DMS79 treated with DMSO at 0.1 percent for 48 hours (cell line): Measurements from ENCODE around the gene DOK5.

ENCODE experiments used
- DNase-seq: peaks from one replicate; lab custom pipeline; 2025; lab: John Stamatoyannopoulos, UW

DOK5 gene

DNA sequence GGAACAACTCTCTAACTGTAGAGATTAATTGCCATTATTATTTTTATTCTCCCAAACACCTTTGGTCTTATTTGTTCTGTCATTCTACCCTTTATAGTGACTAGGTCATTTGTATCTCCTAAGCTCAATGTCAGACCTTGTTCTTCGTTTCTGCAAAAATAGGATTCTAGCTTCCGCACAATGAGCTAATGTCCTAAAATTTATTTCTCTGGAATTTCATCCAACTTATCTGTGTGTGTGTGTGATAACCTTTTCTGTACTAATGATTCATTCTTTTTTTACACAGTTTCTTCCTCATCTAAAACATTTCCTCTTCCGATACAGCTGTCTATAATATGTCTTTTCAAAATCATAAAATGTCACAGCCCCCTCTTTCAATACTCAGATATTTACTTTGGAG, 84.5 kb downstream of the DOK5 start:
- DNase-seq, result no peak

DNA sequence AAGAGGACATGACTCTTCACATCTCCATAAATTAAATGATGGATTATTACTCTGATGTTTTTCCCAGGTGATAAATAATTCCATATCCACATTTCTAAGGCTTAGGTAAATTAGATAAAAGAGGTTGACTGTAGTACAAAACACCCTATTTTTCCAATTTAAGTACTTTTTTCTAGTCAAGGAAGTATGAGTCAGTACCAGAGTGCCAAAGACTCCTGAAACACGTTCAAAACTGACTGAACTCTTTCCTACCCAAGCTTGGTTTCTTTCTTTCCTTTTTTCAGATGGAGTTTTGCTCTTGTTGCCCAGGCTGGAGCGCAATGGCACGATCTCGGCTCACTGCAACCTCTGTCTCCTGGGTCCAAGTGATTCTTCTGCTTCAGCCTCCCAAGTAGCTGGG, 85.0 kb downstream of the DOK5 start:
- no peak for DNase-seq

DNA sequence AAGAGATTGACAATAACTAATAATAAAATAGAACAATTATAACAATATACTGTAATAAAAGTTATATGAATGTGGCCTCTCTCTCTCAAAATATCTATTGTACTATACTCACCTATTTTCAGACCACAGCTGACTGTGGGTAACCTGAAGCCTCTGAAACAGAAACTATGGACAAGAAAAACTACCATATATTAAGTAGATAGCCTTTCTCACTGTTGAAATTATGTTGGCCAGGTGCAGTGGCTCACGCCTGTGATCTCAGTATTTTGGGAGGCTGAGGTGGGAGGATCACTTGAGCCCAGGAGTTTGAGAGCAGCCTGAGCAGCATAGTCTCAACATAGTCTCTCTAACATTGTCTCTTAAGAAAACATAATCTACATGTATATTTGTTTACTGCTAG, 89.9 kb downstream of the DOK5 start:
- no peak for DNase-seq

DNA sequence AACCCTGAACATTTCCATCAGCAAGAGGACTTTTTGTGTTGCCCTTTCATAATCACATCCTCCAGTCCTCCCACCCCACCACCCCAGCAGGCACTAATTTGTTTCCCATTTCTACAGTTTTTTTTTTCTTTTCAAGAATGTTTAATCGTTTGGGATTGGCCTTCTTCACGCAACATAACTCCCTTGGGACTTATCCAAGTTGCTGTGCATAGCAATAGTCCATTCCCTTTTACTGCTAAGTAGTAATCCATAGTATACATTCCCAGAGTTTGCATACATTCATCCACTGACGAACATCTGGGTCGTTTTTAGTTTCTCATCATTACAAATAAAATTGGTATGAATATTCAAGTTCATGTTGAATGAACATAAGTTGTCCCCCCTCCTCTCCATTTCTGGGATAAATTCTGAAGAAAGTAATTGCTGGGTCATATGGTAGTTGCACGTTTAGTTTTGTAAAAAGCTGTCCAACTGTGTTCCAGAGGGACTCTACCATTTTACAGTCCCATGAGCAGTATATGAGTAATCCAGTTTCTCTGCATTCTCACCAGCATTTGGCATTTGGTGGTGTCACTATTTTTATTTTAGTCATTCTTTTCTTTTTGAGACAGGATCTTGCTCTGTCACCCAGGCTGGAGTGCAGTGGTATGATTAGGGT, 90.8 kb downstream of the DOK5 start:
- no peak for DNase-seq

DNA sequence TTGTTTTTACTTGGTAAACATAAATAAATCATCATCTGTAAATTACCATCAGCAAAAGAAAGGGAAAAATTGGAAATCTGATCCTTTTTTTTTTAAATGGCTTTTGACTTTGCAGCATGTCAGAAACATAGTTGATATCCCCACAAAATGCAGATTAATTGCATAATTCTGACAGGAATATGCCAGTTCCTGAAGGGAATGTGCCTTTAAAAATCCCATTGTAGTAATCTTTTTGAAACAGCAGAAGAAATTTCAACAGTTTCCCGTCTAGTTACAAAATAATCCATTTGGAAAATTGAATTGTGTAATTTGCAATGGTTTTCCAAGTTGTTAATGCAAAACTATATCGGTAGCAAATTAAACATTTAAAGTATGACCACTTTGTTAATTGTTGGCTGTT, 95.2 kb downstream of the DOK5 start:
- DNase-seq, result no peak

DNA sequence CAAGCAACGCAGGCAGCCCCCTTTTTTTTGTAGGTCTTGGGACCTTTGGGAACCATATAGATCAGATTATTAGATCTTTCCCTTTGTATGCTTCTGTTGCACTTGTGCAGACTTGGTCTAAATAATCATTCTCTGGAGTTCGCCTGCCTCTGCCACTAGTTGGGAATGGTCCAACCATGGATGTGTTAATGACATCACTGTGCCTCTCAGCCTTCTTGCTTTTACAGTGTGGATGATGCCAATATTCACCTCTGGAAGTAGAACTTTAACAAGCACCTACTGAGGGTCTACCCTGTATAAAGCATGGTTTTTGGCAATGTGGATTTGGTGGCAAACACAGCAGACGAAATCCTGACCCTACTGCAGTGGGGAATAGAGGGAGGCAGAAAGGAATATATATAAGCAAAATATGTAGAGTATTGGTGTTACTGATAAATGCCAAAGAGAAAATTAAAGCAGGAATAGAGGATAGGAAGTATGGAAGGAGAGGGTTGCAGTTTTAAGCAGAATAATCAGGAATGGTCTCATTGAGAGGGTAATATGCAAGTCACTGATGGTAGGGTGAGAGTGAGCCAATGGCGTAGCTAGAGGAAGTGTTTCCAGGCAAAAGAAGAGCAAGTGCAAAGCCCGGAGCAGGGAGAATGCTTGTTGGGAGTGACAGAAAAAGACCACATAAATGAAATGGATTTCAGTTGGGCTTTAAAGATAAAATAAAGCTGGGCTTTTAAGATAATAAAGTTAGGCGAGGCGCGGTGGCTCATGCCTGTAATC, 97.5 kb downstream of the DOK5 start:
- no peak for DNase-seq

DNA sequence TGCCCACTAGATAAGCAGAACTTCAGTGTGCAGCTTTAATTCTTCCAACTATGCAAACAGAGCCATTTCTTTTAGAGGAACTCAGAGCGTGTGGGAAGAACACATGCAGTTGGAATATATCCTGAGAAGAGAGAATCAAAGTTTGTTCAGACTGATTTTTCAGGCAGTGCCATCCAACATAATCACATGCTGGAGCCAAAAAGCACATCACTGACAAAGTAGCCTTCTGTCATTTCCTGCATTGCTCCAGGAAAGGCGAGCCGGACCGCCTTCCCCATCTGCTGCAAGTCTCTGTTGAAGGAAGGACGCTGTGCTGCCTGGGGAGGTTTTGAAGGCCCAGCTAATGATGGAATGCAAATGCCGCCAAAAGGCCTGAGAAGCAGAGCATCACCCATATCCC, 98.4 kb downstream of the DOK5 start:
- DNase-seq, result no peak

DNA sequence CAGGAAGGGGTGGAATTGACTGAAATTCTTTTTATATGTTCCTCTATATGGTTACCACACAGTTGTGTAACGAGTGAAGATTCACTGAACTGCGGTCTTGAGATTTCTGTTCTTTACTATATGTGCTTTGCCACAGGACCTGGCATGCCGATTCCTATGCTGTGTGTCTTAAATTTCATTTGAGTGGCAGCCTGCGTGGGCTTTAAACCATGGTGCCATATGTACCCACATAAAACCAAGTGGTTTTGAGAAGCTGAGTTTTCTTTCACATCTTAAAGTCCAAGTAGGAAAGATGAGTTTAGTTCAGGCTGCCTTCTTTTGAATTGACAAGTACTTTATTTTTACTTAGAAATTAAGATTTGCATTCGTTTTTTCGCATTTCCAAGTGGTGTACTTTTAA, 101.1 kb downstream of the DOK5 start:
- no peak for DNase-seq

DNA sequence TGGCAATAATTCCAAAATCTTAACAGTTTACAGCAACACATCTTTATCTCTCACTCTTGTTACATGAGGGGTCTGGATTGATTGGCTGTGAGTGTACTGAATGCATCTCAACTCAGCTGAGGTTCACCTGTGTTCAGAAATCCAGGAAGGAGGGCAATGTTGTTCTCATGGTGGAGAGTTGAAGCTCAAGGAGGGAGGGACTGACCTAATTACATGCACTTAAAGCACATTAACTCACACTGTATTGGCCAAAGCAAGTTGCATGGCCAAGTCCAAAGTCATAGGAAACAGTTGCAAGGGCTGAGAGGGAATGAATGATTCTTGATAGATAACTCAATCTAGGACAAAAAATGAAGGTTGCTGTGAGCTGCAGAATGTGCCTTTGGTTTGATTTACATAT, 102.2 kb downstream of the DOK5 start:
- DNase-seq, result no peak

DNA sequence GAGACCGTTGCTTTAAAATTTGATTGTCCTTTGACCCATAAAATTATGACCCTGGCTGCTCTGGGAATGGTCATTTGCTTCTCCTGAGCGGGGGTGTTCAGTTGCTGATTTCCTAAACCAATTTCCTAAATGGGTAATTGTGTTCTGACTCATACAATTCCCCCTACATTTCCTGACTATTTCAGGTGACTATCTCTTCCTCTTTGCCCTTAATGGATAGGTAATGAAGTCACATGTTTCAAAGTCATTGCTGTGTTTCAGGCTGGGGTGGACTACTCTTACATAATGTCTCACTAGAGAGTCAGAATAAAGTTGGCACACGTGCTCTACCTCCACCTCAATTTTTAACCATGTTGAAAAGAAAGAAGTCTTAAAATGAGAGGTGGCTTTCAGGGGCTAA, 109.8 kb downstream of the DOK5 start:
- DNase-seq, result no peak

DNA sequence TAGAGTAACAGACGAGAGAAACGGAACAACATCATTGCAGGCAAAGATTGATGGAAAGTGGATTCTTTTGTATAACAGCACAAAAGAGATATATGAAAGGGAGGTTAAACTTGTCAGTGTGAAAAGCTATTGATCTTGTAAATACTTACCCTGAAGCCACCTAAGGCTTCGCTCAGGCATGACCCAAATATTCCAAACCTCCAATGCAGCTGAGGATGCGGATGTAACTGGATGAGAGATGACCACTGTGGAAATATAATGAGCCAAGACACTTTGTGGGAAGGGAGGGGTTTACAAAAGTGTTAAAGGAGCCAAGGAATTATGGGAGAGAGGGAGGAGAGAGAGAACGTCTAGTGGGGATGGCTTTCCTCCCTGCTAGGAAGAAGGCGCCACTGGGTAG, 112.0 kb downstream of the DOK5 start:
- DNase-seq, result no peak

DNA sequence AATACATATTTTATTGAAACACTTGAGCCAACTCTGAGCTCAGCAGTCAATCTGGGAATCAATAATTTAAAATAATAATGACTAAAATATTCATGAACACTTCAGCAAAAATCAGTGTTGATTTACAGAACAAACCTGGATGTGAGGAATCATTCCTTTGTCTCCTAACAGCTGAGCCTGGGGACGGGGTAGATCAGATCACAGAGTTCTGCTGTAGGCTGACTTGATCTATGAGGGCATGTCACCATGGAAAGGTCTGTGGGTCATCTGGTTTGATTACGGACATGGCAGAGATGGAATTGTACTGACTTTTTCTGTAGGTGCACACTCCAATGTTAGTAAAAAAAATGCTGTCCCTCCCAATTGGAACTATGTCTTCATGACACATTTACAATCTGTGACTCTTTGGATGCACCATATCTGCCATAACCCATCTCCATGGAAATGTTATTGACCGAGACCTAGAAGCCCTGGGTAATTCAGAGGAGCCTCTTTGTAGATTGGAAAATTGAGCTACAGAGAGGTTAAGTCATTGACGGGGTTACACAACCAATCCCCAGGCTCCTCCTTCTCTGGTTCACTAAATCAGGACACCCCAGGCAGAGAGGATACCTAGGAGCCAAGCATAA, 114.1 kb downstream of the DOK5 start:
- no peak for DNase-seq

DNA sequence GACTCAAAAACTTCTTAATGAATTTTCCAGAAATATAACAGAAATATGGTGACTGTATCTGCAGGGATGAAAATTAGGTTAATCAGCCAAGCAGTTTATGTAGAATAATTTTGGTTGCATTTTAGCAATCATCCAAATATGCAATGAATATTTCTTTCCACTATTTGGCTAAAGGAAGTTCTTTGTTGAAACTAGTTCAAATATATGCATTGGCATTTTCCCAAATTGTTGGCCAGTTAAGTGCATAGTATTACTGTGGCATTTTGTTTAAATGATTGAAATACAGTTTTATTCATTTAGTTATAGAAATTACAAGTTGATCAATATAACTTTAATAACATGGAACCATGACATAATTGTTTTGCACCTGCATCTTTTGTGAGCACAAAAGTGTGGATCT, 115.5 kb downstream of the DOK5 start:
- DNase-seq, result no peak

DNA sequence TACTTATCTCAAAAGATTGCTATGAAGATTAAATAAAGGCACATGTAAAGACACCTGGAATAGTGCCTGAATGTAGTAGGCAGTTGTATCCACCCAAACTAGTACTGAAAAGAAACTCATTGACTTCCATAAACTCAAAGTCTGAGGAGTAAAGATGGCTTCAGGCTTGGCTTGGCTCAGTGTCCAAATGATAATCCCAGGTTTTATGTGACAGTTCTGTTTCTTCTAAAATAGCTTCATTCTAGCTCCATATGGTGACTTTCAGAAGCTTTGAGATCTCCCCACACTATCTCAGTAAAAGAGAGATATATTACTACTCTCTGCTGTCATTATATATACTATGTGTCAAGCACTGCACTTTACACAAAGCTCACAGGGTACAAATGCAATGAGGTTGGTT, 121.3 kb downstream of the DOK5 start:
- no peak for DNase-seq

DNA sequence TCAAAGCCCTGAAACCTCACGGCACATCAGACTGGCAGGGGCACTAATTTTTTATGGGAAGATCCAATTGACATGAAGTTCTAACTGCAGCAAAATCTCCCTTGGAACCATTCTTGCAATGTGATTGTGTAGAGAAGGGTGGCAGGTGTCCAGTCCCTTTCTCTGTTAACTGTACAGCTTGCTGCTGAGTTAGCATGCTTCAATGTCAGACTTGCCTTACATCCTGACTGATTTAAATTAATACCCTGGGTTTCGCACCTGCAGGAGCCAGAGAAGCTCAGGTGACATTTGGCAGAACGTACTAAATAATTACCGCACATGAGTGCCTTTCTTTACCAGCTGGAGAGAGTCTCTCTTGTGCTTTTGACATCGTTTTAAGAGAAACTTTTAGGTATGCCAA, 123.0 kb downstream of the DOK5 start:
- no peak for DNase-seq

DNA sequence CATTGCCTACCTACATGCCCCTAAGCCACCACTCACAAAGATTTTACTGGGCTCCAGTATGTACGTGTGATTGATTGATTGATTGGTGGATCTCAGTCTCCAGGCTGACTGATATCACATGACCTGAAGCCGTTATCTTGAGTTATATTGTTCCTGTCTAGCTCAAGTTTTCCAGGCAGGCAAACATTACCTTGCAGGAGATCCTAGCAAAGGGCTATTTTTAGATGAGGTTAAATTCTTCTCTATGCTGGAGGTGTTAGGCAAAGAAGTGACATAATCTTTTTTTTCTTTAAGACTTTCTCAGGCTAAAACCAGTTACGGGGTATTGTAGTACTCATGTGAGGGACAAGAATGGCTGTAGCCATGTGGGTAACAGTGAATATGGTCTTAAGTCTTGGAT, 125.2 kb downstream of the DOK5 start:
- no peak for DNase-seq

DNA sequence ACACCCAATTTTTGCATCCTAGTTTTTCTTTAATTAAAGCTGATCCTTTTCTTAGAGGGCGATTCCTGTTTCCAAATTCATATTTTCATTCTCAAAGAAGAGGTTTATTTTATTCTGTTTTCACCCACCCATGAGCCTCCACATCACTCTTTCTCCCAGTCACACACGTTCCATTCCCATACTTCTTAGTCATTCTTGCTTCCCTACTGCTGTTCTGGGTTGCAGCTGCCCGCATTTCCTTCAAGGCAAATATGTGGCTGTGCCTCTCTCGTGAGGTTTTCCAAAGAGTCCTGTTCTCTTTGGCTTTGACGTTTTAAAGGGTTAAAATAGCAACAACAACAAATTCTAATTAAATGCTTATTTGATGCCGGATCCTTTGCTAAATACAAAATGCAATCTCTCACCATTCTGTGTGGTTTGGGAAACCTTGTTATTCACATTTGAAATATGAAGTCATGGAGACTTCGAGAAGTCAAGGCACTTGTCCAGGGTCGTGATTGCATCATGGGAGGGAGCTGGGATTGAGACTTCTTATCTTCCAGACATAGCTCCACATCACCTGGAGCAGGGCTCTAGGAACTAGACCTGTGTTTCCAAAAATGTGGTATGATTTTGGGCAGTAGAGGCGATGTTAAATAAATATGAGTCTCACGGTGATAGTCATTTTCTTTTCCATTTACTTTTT, 126.6 kb downstream of the DOK5 start:
- no peak for DNase-seq

DNA sequence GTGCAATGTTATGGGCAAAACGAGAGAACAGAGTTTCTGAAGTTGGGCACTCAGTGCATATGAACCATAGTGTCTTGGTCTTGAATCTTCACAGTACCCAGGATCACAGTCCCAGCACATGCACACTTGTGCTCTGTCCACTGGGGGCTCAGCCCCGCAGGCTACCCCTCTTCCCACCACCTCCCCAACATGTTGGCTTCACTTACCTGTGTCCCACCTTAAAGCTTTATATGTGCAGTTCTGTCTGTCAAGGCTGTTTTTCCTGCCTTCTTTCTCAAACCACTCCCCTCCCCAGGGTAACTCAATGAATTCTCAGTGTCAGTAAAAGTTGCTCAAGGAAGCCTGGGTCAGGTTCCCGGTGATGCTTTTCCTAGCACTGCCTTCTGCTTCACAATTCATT, 129.9 kb downstream of the DOK5 start:
- DNase-seq, result no peak

DNA sequence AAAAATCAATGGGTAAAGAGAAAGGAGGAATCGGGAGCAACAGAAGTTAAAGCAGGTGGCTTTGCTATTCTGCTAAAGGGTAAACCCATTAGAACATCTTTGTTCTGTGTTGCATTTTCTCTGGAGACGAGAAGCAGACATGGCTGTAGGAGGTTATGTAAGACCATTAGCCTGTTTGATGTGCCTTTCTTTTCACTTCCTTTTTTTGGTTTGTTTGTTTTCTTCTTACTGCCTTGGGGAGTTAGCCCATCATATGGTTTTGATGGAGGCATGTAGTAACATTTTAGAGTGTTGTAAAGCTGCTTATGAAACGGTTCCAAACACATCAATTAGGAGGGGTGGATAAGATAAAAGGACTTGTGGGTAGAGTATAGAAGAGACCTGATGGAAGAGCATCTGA, 131.0 kb downstream of the DOK5 start:
- DNase-seq, result no peak

DNA sequence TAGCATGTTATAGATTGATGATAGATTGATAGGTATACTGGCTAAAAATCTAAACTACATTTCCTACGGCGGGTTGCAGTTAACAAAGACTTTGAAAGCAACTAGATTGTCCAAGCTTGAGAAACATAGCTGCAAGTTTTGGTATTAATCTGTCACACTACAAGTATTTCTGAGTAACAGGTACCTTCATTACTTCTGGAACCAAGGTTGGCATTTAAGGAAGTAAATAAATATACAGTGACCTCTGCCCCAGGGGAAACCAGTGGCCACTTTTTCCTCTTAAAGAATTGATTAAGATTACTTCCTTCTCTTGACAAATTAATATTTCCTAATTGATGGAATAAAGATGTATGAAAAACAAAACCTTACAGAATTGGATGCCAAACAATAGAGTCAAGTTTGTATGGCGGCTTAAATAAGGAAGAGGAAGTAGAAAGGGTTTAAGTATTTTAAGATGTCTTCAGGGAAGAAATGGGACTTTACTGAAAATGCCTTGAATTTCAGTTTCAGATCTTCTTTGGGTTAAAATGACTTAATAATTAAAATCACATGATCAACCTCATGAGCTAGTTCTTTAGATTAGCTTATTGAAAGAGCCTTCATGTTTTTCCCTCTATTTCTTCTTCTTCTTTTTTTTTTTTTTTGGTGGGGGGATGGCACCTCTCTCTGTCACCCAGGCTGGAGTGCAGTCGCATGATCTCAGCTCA, 132.8 kb downstream of the DOK5 start:
- no peak for DNase-seq

DNA sequence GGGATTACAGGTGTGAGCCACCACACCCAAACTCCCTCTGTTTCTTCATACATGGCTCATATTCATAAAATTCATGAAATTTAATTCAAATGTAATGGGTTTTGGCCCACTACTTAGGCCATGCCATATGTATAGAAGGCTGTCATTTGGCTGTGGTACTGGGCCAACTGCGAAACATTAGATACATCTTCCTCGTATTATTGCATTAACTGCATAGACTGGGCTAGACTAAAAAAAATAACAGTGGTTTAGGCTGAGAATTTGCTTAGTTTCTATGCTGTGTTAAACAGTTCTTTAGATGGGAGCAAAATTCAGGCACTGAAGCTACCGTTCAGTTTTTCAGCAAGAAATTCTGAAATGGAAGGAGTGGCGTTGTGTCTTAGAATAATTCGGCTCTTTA, 133.6 kb downstream of the DOK5 start:
- no peak for DNase-seq

DNA sequence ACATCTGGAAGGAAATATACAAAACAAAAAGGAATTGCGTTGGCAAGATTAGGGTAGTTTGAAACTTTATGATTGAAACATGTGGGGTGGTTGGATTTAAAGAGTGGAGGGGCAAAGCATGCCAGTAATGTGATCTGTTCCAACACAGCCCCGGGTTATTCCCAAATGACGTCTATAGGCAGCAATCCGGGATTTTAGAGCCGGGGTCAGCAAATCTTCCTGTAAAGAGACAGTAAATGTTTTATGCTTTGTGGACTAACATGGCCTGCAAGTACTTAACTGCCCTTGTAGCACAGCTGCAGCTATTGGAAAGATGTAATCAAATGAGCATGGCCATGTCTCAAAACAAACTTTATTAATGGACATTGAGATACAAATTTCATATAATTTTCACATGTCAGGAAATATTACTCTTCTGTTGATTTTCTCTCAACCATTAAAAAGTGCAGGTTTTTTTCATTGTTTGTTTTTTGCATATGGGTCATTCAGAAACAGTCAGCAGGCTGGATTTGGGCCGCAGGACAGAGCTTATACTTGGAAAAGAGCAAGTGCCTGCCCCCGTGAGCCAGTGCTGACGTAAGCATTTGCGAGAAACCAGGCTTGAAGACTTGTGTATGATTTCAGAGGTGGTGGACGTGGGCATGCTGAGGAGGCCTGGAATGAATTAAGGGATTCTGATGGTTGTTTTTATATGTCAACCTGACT, 136.5 kb downstream of the DOK5 start:
- no peak for DNase-seq
